Stimulated activated CD8-positive, alpha-beta memory T cell treated with anti-CD3 and anti-CD28 coated beads, Interleukin-12 subunit alpha, Interleukin-12 subunit beta, amount 100 ng/mL, for 4 hours (primary cell): ENCODE data around the gene RAB11FIP3.

Experiments
- DNase-seq: peaks from one replicate; pipeline ENCODE4 v3.0.0-alpha.2; 2020; ENCODE audit warnings: low read depth

Gene RAB11FIP3

DNA sequence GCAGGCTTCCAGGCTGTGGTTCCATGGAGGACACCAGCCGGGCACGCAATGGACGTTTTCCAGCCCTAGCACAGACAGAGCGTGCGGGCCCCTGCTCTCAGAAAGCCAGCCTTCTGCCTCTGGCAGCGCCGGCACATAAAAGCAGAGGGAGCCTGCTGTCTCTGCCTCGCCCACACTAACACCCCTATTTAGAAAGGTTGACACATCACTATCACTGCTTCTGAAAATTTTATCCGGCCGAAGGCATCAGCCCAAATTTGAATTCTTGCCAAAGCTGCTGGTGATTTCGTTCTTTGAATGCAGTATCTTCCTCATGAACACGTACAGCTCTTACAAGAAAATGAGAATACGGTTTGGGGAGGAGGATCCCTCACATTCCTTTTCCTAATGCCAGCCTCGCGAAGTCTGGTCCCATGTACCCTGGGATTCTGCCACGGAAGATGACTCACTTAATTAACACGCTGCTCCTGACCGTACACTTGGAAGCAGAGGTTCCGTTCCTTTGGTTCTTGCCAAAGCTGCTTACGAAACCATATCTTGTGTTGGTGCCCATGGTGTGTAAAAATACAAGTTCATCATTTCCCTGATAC lies 1.3 kb upstream of the RAB11FIP3 start:
- no peak for DNase-seq

DNA sequence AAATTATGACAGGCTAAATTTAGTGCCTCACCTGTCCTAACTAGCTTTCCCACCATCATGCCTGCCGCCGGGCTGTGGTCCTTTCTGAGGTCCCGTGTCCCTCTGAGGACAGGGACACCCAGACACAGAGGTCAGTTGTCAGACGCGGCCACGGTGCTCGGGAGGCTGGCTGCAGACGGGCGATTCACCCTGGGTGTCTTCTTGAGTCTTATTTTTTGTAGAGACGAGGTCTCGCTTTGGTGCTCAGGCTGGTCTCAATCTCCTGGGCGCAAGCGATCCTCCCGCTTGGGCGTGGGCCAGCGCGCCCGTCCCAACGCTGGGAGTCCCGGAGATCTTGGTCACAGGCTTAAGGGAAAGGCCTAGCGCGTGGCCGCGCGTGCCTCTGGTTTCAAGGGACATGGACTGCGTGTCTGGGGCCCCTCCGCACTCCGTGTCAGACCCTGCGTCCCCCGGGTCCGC lies 797 bp upstream of the RAB11FIP3 start:
- no peak for DNase-seq

DNA sequence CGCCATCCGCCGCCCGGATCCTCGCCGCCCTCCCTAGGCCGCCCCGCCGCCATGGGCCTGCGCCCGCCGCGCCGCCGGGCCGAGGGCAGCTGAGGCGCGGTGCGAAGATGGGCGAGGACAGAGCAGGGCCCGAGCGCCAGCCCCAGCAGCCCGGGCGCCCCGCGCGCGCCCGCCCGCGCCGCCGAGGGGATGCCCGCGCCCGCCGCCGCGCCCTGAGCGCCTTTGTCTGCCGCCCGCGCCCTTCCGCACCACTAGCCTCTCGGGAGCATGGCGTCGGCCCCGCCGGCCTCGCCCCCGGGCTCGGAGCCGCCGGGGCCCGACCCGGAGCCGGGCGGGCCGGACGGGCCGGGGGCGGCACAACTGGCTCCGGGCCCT lies 278 bp downstream of the RAB11FIP3 start:
- DNase-seq = no peak

DNA sequence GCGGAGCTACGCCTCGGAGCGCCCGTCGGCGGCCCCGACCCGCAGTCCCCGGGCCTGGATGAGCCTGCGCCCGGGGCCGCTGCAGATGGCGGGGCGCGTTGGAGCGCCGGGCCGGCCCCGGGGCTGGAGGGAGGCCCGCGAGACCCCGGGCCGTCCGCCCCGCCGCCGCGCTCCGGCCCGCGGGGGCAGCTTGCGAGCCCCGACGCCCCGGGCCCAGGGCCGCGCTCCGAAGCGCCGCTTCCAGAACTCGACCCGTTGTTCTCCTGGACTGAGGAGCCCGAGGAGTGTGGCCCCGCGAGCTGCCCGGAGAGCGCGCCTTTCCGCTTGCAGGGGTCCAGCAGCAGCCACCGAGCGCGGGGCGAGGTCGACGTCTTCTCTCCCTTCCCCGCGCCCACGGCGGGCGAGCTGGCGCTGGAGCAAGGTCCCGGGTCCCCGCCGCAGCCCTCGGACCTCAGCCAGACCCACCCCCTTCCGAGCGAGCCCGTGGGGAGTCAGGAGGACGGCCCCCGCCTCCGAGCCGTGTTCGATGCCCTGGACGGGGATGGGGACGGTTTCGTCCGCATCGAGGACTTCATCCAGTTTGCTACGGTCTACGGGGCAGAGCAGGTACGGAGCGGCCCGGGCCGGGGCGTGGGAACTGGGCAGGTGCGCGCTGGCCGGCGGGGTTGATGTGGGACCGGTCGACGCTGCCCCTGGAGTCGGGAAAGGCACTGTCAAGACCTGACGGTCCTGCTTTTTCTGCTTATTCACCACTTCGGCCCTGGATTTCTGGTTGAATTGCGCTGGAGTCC lies 861 bp downstream of the RAB11FIP3 start:
- DNase-seq = no peak

DNA sequence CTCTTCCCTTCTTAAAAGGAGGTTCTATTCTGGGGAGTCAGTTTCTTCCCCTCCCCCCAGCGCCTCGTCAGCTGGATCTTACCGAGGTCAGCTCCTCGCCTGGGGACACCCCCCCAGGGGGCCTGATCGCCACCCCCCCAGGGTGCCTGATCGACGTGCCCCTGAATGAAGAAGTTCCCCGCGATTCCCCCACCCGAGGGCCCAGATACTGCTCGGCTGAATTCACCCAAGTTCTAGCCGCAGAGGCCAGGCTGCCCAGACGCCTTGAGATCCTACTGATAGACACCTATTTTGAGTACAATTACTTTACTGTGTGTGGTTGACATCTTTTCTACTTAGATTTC lies 1.4 kb downstream of the RAB11FIP3 start:
- DNase-seq = no peak

DNA sequence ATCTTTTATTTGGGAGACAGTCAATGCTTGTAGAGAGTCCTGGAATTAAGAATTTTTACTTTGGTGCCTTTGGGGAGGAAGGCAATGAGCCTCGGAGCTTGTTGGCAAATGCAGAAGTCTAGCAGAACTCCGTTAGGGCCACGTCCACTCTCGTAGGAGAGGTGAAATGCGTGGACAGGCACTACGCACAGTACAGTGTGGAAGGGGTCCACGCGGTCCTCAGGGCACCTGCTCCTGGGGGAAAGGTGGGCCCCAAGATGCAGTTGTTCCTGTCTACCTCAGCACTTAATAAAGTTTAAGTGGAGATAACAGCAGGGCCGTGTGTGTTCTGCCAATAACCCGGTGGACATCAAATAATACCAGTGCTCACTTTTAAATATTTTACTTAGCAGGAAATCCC lies 1.8 kb downstream of the RAB11FIP3 start:
- no peak for DNase-seq

DNA sequence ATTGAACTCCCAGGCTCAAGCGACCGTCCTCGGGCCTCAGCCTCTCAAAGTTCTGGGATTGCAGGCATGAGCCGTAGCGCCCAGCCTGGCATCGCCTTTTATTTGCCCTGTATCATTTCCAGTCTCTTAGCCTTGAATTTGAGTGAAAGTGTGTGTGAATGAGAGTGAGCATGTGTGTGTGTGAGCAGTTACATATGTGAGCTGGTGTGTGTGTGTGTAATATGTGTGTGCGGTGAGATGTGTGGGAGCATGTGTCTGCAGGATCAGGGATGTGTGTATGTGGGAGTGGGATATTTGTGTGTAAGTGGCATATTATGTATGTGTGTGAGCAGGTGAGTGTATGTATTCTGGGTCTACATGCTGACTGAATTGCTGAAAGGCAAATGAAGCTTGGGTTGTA lies 5.5 kb downstream of the RAB11FIP3 start:
- DNase-seq = no peak

DNA sequence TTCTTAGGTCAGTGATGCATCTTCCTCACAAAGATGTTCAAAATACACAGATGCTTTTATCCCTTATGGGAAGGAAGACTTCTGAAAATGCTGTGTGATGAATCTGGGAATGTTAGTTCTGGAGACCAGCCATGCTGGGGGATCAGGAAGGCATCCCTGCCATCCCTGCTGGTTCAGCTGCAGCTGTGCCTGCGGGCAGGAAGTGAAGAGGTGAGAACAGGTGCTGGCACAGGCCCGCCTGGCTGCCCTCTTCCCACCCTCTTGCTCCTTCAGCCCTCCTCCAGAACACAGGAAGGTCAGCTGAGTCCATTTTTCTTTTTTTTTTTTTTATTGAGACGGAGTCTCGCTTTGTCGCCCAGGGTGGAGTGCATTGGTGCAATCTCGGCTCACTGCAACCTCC lies 15.2 kb downstream of the RAB11FIP3 start:
- no peak for DNase-seq

DNA sequence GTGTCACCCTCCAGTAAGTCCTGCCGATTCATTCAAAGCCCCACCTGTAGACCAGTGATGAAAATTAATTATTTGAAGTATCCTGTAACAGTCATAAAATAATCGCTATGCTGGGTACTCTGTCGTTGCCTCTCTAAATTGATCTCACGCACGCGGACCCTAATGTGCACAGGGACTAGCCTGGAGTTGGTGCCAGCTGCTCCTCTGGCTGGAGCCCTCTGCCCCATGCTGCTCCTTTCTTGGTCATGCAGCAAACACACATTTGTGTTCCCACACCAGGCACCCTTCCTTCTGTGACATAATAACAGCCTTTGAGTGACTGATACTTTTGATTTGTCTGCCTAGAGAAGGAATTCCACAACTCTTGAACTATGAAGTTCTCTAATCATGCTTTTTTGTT lies 16.0 kb downstream of the RAB11FIP3 start:
- no peak for DNase-seq

DNA sequence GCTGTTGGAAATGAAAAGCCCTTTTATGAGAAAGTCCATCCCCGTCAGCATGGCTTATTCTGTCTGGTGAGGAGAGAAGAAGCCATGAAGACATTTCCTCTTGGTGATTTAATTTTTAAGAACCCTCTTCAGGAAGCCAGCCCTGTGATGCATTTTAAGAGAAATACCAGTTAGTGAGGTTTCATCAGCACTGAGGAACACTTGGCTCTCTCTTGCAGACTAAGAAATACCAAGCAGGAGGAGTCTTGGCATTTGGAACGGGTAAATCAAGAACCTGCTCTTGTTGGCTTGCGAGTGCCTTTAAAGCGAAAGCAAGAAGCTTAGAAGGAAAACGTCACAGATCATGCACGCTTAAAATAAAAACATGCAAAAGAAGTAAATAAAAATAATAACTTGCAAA lies 17.5 kb downstream of the RAB11FIP3 start:
- DNase-seq = no peak

DNA sequence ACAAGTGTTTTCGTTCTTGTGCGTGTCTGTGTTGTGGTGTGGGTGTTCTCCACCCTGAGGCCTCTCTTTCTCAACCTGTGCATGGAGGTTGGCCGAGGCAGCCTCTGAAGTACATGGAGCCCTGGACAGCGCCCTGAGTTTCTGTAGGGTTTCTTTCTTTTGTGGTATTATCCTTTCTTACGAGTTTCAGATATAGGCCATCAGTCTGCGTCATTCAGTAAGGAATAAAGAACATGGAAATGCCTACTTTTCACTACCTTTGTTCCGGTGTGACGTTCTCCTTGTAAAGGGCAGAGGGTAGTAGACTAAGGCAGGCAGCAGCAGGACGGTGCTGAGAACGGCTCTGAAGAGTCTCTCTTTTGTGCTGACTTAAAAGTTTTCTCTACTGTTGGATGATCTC lies 18.6 kb downstream of the RAB11FIP3 start:
- DNase-seq = no peak

DNA sequence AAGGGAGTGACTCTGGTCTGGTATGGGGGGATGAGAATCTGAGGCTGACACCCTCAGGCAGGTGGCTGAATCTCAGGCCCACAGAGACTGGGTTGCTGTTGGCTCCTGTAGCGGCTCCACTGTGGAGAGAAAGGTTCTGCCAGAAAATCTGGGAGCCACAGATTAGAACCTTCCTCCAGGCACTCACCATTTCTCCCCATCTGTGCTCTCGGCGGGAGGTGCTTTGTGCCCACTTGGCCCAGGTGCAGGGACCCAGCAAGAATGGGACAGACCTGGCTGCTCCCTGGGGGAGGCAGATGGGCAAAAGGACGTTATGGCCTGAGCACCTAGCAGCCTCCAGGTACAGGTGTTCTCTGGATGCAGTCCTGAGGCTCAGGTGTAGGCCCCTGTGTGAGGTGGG lies 20.1 kb downstream of the RAB11FIP3 start:
- DNase-seq = no peak

DNA sequence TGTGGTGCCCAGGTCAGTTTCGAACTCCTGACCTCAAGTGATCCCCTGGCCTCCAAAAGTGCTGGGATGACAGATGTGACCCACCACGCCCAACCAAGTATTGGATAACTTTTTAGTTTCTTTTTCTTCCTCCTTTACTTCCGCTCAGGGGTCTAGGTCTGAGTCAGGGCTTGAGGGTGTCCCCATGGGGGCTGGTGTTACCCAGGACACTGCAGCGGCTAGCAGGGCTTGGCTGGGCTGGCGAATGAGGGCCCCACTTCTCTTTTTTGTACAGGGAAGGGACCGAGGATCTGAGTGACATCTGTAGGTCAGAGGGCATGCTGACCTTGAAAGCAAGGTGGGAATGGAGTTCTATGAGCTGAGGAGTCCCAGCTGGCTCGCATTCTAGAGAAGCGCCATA lies 24.9 kb downstream of the RAB11FIP3 start:
- DNase-seq = no peak

DNA sequence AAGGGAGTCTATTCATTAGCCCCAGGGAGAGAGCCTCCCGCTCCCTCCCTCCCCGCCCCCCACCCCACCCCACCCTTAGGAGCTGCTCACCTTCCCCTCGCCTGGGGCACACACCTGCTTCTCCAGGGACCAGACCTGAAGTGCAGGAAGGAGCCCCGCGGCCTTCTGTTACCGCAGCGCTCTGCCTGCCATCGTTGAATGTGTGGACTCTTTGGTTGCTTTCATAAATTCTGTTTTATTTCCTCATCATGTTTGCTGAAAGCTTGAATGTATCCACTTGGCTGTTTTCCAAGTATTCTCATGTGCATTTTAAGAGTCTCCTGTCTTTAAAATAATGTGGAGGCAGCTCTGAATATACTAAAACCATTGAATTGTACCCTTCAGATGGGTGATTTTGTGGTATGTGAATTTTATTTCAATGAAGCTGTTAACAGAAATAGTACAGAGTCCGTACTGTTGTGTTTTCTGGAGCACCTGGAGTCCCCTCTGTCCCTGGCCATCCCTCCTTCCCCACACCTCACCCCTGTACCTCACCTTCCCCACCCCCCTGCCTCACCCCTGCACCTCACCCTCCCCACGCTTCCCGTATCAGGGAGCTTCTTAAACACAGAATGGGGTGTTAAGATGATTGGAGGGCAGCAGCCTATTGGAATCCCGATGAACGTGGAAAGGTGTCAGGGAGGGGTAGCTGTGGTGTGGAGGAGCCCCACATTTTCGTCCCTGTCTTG lies 25.5 kb downstream of the RAB11FIP3 start:
- no peak for DNase-seq

DNA sequence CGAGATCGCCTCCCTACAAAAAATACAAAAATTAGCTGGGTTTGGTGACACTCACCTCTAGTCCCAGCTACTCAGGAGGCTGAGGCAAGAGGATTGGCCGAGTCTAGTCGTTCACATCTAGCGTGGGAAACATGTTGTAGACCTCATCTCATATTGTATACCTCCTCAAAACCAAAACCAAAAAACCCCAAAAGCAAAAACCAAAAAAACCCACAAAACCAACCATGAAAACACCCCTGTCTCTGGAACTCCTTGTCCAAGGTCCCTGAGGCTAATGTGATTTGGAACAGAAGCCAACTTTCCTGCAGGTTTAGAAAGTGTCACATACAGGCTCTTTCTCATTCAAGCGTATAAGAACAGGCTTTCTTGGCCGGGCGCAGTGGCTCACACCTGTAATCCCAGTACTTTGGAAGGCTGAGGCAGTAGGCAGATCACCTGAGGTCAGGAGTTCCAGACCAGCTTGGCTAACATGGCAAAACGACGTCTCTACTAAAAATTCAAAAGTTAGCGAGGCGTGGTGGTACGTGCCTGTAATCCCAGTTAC lies 29.0 kb downstream of the RAB11FIP3 start:
- no peak for DNase-seq

DNA sequence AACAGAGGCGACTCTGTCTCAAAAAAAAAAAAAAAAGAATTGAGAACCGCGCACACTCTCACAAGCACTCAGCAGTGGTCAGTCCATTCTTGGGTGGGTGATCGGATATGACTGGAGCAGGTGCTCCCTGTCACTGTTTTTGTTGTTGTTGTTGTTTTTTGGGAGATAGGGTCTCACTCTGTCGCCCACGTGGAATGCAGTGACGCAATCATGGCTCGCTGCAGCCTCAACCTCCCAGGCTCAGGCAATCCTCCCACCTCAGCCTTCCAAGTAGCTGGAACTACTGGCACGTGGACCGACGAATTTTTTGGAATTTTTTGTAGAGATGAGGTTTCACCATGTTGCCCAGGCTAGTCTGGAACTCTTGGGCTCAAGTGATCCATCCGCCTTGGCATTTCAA lies 30.0 kb downstream of the RAB11FIP3 start:
- no peak for DNase-seq

DNA sequence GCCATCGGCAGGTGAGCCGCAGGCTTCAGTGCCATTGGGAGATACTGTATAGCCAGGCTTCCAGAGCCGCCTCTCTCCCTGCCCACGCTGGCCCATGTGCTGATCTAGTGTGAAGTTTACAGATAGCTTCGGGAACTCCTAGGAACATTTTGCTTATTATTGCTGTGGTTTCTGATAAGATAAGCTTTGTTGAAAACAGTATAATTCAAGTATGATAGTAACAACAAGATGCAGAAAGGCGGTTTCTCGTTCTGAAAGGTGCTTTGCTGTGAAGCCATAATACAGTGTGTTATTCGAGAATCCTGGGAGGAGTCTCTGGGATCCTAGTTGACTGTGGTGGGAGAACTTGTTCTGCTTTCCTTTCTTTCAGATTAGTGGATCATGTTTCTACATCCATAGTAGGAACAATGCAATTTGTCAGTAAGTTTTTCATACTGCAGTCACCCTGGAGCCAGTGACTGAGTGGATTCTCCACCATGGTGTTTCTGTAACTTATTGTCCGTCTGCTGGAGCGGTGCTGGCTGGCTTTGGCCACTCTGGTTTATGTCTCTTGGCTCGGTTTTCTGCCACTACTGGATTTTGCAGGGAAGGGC lies 31.5 kb downstream of the RAB11FIP3 start:
- no peak for DNase-seq

DNA sequence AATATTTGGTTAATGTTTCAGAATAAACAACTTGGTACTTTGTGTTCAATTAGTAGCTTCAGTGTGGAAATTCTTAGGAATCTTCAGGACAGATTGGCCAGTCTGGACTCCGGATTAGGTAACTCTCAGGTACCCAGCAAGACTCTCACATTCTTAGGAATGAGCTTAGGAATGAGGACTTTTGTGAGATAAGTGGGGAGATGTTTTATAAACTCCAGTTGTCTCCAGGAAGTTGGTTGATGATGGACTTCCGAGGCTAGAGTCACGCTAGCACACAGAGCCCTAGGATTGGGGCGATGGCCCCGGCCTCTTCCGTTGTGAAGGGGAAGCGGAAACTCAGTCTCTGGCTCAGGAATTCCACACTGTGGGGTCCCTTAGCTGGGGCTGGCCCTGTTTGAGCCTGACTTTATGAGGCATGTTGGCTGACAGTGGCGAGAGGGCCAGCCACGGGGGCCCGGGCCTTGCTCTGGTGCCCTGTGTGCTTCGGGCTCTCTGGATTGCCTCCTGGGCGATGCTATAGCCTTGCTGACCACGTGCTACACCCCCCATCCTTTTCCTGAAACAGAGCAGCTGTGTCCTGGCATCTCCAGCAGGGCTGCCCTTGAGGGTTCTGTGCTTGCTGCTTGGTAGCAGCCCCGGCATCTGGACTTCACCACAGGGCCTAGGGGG lies 32.4 kb downstream of the RAB11FIP3 start:
- no peak for DNase-seq

DNA sequence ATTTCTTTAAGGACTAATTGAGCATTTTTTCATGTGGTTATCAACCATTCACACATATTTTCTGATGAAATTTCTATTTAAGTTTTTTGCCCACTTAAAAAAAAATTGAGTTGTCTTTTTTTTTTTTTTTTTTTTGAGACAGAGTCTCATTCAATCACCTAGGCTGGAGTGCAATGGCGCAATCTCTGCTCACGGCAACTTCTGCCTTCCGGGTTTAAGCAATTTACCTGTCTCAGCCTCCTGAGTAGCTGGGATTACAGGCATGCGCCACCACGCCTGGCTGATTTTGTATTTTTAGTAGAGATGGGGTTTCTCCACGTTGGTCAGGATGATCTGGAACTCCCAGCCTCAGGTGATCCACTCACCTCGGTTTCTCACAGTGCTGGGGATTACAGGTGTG lies 34.3 kb downstream of the RAB11FIP3 start:
- DNase-seq = no peak

DNA sequence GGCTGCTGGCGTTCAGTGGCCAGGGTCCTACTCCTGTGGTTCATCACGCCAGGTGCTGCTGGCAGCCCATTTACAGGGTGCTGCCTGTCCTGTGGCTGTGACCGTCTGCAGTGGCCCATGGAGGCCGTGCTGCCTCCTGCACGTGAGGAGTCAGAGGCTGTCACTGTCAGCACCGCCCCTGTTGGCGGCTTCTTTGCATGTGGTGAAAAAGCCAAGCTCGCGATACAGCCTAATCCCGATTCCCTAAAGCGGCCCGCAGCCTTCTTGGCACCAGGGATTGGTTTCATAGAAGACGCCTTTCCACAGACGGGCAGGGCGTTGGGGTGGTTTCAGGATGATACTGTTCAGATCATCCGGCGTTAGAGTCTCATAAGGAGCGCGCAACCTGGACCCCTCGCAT lies 35.3 kb downstream of the RAB11FIP3 start:
- DNase-seq = no peak

DNA sequence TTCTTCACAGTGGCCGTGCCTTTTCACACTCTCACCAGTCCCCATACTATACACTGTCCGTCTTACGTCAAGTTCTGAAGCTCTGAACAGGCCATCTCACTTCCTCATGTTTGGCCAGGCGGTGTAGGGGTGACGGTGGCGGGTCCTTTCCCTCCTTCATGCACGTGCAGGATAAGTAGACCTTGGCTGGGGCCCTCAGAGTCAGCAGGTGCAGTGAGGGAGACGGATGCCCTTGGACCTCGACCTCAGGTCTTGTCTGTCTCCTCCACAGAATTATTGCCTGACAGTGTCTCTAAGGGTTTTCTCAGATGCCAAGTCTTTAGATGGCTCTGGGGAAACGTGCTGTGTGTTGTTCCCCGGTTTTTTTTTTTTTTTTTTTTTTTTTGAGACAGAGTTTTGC lies 37.6 kb downstream of the RAB11FIP3 start:
- no peak for DNase-seq

DNA sequence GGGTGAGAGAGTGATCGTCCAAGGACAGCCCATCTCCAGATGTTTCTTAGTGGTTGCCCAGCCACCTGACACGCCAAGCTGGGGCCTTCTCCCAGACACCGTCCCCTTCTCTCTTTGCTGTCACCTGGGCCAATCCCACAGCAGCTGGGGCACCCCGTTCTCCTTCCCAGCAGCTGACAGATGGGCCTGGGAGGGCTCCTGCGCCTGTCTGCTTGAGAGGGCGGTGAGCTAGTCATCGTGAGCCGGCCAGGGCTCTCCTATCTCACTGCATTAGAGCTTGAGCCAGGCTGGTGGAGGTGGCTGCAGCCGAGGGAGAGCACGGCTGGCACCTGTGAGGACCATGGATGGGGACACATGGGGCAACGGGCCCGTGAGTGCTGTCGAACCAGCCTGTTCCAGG lies 41.2 kb downstream of the RAB11FIP3 start:
- no peak for DNase-seq
